HS-5 (cell line): ENCODE results near the gene ARID1B.

Experiments used
- DNase-seq: peaks from one replicate; pipeline ENCODE4 v3.0.0-alpha.2; 2012; ENCODE audit warnings: low read depth

ARID1B gene

DNA sequence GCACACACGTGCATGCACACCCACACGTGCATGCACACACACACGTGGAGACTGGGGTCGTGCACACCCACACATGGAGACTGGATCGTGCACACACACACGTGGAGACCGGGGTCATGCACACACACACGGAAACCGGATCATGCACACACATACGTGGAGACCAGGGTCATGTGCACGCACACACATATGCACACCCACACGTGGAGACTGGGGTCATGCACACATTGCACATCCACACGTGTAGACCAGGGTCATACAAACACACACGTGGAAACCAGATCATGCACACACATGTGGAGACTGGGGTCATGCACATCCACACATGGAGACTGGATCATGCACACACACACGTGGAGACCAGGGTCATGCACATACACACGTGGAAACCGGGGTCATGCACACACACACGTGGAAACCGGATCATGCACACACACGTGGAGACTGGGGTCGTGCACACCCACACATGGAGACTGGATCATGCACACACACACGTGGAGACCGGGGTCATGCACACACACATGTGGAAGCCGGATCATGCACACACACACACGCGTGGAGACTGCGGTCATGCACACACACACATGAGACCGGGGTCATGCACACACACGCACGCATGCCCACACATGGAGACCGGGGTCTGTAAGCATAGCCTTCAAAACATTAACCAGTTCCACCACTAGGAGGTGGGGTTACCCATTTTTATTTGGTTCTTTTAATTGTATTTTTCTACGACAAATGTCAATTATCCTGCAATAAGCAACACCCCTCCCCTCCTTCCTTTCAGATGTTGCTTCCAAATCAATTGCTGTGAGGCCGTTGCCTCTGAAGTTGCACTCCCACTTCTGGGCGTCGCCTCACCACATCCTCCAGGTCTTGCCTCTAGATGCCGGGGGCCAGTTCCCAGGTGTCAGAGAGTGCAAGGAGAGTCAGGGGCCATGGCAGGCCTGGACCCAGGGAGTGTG, 450.3 kb downstream of the ARID1B start:
- DNase-seq = no peak

DNA sequence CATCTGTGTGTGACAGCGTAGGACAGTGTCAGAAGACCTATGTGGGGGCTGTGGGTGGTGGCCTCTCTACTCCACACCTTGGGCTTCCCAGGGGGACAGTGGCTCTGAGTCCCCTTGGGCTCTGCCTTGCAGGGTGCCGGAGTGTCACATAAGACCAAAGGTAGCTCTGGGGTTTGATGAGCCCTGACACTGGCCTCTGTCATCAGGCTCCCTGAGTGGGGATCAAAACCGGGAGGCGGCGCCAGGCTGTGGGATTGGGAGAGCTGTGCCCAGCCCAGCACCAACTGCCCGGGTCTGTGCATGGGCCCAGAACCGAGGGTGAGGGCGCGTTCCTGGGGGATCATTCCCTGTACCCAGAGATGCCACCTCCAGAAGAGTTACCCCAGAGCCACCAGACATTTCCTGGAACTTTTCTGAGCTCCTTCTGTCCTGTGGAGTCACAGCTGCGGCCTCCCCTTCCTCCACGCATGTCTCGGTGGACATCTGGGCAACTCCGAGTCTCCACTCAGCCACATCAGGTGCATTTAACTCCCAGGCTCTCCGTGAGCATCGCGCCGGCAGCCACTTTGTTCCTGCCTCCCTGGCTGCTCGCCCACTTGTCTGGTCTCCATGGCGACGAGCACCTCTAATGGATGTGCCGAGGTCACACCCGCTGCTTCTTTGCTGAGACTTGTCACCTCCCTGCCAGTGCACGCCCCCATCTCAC, 451.4 kb downstream of the ARID1B start:
- DNase-seq = no peak

DNA sequence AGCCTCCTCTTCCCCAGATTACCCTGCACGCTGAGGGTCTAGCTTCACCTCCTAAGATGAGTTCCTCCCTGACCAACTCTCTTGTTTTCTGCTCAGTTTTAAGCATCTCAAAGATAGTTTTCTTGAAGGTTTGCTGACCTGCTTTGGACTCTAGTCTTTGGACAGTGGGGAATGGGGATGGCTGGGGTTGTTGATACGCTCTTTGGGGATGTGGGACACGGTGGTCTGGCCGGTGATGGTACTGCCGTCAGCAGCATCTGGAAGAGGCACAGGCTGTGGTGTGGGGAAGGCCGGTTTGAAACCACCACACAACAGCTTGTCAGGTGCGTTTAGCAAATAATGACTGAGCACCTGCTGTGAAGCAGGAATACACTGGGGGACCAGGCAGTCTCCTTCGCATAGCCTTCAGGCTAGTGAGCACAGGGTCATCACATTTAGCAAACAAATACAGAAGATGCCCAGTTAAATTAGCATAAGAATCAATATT, 452.0 kb downstream of the ARID1B start:
- DNase-seq = no peak

DNA sequence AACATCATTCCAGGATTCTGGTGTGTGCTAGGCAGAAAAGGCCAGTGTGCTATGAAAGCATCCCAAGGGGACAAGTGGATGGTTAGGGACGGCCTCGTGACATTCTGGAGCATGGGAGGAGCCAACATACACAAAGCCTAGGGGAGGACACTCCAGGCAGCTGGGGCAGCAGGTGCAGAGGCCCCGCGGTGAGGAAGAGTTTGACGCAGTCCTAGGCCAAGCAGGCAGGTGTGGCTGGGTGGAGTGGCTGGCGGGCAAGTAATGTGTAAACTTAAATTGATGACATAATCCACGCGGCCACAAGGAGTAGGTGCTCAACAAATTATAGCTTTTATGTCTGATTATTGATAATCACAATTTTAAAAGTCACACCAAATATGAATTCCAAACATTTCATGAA, 452.5 kb downstream of the ARID1B start:
- DNase-seq = no peak

DNA sequence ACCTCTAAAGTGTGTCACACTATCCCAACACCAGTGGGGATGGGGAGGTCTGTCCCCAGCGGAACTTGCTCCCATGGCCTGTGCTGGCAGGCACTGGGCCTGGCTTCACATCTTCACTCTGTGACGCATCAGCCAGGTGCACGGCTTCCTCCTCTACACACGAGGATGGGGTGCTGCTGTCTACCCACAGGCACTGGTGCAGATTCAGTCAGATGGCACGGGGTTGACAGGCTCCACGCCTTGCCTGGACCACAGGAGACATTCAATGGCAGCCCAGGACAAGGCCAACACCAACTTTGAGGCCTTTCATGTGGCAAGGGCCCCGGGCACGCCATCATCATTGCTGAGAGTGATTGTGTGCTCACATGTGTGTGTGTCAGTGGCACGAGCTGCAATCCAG, 453.7 kb downstream of the ARID1B start:
- no peak for DNase-seq

DNA sequence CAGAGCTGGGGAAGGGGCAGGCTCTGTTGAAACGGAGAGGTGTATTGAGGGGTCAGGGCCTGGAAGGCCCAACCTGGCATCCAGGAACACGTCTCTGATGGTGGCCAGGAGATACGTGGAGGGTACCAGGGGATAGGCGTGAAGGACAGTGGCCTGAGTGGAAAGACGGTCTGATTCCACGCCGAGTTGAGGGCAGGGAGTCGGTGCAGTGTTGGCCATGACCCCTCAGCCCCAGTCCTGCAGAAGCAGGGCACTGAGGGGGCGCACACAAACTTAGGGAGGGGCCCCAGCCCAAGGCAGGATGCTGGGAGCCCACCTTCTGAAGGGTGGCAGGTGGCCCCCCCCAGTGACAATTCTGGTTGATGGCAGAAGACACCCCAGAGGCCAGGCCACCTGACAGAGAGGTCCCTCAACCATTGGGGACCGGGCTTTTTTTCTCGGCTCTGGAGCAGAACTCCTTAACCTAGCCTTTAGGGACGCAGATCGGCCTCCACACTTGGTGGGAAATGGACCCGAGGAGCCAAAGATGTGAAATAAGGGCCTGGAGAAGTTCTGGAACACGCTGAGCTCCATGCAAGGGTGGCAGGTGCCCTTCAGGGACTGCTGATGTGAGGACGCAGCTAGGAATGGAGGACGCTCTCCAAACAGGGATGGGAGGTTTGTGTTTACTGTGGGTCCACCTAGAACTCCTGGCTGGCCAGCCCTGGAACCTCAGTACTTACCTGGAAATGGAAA, 455.1 kb downstream of the ARID1B start:
- DNase-seq = no peak

DNA sequence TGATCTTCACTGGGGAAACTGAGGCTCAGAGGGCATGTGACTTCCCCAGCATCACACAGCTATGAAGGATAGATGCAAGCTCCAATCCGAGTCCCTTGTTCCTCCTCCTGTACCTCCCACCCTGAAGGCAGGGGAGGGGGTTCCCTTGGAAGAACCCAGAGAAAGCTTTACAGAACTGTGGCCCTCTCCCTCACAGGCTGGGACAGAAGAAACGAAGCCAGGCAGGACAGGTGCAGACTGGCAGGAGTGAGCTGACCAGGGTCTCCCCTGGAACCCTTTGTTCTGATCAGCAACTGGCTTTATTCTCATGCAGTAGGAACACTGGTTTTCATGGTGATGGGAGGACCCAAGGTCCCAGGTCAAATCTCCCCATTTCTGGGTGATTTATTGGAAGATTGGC, 456.0 kb downstream of the ARID1B start:
- DNase-seq = no peak

DNA sequence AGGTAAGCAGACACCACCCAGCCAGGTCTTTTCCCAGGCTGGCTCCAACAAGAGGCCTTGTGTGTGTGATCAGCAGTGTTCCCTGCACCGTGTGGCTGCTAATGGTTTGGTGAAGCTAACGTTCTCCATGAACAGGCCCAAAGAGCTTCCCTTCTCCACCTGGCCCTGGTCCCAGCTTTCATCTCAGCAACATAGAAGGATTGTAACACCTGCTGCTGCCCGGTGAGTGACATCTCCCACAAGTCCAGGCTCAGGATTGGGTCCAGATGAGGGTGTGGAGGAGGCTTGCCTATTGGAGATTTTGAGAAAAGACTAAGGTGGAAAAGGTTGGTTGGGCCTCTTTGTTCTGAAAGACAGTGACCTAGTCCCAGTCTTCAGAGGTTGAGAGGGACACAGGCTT, 456.5 kb downstream of the ARID1B start:
- DNase-seq = no peak

DNA sequence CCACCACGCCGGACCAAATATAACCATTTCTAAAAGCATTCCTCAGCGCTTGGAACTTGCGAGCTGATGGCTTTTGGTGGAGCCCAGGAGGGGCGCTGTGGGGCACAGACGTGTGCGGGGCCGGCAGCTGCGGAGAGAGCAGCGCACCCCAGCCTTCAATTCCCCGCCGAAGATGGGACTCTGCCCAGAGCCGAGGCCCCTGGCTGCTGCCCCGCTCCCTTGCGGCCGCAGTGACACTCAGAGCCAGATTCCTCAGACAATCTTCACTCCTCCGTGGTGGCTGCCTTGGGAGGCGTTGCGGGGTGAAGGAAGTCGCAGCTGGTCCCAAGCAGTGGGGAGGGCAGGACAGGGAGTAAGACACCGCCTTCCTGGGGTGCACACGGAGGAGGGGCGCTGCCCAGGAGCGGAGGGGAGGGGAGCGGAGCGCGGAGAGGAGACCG, 458.4 kb downstream of the ARID1B start:
- no peak for DNase-seq

DNA sequence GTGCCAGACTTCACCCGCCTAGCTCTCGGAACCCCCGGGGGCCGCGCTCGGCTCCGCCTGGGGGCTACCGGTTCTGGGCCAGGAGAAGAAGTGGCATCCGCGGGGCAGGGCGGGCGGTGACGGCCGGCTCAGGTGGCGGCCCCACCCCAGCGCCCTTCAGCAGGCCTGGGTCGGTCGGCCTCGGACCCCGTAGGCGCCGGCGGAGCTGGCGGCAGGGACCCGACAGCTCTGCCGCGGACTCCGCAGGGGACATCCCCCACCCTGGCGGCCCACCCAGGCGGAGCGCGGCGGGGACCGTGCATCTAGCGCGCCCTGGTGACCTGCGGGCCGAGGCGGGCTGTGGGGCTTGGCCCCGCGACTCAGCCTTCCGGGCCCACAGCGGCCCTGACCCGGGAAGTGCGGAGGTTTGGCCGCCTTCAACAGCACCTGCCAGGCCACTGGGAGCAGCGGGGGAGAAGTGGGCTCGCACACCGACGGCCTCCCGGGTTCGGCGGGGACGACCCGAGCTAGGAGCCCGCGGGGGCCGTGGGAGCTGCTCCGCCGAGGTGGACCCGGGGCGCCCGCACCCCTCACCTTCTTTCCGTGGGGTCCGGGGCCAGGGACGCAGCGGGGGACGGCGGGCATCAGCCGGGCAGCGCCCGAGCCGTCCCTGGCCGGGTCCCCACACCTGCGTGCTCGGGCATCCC, 459.0 kb downstream of the ARID1B start:
- no peak for DNase-seq

DNA sequence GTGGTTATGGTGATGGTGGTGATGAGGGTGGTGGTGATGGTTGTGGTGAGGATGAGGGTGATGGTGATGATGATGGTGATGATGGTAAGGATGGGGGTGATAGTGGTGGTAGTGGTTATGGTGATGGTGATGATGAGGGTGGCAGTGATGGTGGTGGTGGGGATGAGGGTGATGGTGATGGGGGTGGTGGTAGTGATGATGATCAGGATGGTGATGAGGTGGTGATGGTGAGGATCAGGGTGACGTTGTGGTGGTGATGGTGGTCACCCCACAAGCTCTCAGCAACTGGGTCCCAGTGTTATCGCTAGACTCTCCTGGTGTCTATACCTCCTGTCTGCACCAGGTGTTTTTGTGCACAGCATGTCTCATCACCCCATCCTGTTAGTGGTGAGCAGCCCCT, 461.2 kb downstream of the ARID1B start:
- no peak for DNase-seq

DNA sequence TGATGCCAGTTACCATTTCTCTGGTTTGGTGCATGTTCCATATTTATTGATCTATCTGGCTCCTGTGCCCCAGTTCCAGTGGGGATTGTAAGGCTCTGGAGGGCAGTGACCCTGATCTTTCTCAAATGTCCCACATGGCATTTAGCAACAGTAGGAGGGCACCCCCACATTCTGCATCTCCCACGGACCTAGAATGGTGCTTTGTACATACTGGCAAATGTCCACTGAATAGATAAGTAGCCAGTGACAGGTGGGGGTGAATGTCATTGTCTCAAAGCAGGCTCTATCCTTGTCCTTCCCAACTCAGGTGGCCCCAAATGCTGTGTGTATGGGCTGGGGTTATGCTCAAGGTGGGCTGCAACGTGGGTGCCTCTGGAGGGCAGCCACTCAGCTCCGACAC, 462.0 kb downstream of the ARID1B start:
- no peak for DNase-seq

DNA sequence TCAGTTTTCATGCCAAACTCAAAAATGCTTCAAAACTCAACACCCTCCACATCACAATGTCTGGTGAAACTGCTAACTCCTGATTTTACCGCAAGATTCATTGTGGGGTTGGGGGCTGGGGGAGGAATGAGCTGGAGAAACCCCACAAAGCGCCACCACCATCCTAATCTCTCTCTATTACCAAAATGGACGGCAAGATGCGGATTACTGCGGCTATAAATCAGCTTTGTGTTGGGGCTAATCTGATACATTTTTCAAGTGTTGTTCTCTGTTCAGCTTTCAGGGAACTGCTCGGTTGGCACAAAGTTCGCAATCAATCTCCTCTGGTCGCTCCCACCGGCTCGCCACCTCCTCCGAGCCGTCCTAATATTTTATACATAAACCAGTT, 462.5 kb downstream of the ARID1B start:
- DNase-seq = no peak

DNA sequence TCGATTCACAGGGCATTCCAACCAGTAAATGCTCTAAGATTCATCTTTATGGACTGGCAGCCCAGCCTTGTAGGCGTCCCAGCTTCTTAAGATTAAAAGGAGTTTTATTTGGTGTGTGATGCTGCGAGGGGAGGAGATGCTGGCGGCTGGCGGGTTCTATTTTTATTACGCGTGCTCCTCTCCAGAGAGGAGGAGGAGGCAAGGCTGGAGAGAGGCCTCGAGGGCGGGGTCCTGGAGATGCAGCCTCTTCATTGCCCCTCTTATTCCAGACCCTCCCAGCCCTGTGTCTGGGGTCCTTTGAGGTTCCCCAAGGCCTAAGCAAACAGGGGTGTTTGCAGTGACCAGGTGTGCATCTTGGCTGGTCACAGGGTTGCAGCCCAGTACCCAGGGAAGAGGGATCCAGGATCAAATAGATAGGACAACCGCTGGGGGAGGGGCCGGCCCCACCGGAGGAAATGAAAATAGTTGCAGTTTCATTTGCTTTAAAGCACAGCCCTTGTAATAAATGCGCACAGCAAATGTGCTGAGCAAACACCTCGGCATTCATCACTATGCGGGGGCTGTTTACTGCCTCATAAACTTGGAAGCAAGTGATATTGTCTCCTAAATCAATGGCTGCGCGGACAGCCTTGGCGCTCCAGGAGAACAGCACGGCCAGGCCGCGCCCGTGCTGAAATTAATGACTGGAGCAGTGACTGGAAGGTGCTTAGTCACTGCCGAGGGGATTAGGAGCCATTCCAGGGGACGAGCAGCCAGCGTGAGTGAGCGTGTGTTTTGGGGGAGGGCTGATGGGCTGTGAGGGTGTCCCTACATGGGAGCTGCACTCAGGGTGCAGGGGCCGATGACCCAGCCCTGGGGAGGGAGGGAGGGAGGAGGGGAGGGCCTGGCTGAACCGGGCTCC, 463.1 kb downstream of the ARID1B start:
- DNase-seq = no peak

DNA sequence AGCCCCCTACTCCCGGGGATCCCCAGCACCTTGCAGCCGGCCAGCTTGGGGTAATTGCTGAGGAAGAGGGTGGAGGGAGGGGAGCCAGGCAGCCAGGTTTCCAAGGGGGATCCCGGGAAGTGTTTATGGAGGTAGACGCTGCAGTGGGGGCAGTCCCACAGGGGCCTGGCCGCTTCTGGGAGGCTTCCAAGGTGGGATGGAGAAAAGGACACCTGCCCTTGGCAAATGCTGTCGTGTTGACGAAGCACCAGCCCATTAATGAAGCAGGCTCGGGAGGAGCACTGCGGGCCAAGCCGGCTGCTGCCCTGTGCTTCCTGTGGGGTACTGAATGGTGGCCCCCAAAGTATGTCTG, 463.8 kb downstream of the ARID1B start:
- DNase-seq = no peak

DNA sequence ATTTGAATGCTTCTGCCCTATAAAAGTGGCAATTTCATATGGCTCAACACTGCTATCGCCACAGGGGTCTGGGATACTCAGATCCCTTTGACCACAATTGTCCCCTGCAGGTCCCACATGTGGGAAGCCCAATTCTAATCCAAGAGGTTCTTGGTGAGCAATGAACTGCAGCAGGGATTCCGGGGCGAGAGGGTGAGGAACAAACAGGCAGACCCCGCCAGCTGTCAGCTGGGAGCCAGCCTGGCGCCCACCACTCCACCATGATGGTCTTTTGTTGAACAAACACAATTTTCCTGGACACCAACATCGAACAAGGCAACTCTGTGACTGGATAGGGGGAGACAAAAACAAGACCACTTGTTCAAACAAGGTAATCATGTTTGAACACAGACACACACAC, 465.6 kb downstream of the ARID1B start:
- DNase-seq = no peak

DNA sequence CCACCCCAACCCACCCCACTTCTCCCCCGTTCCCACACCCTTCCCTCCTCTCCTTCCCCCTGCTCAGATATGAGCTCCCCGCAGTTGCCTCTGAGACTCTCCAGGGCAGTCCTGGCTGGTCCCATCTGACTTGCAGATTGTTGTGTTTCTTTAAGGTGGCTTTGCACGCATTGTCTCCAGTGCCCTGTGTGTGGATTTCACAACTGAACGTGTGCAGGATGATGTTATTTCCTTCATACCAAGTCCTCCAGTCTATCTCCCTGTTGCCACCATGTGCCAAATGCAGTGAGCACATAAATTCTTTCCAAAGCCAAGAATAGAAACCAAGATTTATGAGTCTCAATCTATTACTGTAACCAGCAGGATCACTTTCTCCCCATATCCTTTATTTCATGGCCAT, 467.0 kb downstream of the ARID1B start:
- no peak for DNase-seq

DNA sequence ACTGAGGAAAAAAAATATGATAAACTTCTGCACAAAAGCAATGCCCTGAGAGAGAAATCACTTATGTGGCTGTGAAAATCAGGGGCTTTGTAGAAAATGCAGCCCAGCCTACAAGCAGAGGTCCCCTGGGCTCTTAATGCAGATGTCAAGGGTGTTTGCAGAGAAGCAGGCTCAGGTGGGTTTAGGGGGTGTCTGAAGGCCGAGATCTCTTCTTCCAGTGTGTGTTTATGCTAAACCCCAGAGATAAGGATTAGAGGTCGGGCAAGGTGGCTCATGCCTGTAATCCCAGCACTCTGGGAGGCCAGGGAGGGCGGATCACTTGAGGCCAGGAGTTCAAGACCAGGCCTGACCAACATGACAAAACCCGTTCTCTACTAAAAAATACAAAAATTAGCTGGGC, 467.6 kb downstream of the ARID1B start:
- DNase-seq = no peak

DNA sequence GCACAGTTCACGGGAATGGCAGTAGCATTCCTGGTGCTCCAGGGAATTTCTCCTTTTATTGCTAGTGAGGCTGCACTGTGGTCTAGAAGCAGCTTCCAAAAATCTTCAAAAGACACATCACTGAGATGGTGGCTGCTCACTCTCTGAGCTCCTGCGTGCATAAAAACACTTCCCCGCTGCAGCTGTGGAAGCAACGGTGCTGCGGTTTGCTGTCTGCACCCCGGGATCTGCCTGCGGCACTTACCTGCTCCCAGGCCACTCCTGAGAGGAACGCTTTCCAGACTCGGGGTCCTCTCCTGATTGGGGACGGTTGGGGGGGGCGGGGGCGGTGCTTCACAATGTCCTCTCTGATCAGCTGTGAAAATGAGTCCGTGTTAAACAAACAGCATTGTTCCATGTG, 468.3 kb downstream of the ARID1B start:
- DNase-seq = no peak

DNA sequence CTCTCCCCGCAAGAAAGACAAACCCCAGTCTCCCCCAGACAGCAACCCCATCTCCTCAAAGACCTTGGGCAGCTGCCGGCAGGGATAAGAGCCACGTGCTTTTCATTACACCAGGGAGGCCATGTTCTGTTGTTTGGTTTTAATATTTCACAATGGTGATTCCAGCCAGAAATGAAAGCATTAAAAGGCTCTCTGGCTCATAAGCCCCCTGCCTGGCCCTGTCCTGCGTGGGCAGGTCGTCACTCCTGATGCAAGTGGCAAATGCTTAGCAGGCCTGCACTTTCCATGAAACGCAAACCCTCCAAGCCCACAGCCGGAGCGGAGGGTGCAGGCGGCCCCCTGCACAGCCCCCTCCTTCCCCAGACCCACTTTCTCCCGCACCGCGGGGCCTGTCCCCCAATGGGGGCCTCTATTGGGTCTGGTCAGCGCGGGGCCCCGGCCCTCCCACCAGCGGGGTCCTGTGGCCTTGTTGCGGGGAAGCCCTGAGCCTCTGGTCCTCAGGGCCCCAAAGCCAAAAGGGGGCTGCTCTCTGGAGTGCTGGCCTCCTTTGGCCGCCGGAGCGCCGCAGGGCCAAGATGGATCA, 469.0 kb downstream of the ARID1B start:
- no peak for DNase-seq
